ENCODE results near the gene VAV3. TPM values are rescaled to one million over a fixed set of nuclear protein-coding genes. Genes with fewer than 3 reads are reported as not detected.

Gene VAV3
- polyA plus RNA-seq, 1 of the 3 experiments (the other 2 are of a cell fraction): not detected

- TF ChIP-seq POLR2AphosphoS5 (IDR thresholded peaks at IDR 0.05; ENCODE audit: low read depth, low read length): no peak
- TF ChIP-seq NFIC (IDR thresholded peaks at IDR 0.05; ENCODE audit: borderline replicate concordance): no peak
These were observed 75.5 kb downstream of the VAV3 start (continued) for GRCh38 chr1:107889524-107889923.

GRCh38 chr1:107883562-107883961, 81.4 kb downstream of the VAV3 start:
- no peaks in the 10 kb centered on the region for H3K27me3 ChIP-seq (ENCODE audit: insufficient read depth)
- DNase-seq: no peak
- ChIA-PET POLR2A (no interaction called here), CTCF (interaction anchor here (0.7 to 1.9 kb wide), 3 partner anchors 9 to 242 kb away, joined by 3 to 5 read pairs (median 3); no protein-coding TSS in a partner anchor)
- no peak overlapping the region for H3K4me2 ChIP-seq
- H3K79me2 ChIP-seq (ENCODE audit: insufficient read depth): no peaks in the 10 kb centered on the region
- no peaks in the 10 kb centered on the region; a peak in 1 of 4 replicates for H3K4me1 ChIP-seq (ENCODE audit: control insufficient read depth in 1 of 2, insufficient read depth in 2 of 2, low read depth in 1 of 2, low read length in 1 of 2)
- H3F3A ChIP-seq (replicated peaks; ENCODE audit: insufficient read depth): no peaks in the 10 kb centered on the region
- H3K4me3 ChIP-seq (ENCODE audit: low read depth in 2 of 2, low read length in 1 of 2): no peak overlapping the region
- no peaks in the 10 kb centered on the region for H3K36me3 ChIP-seq (replicated peaks in 1 of 2; ENCODE audit: control insufficient read depth in 1 of 2, insufficient read depth in 2 of 2, low read length in 1 of 2)
- H2AFZ ChIP-seq (ENCODE audit: low read depth): no peak overlapping the region
- H3K9me3 ChIP-seq: no peaks in the 10 kb centered on the region
- H4K20me1 ChIP-seq (ENCODE audit: insufficient read depth): no peaks in the 10 kb centered on the region
- H3K9me2 ChIP-seq: no peaks in the 10 kb centered on the region
- H3K27ac ChIP-seq (ENCODE audit: low read depth in 2 of 2, low read length in 1 of 2): no peak overlapping the region
- H3K9ac ChIP-seq: no peak overlapping the region
- TF ChIP-seq SMC3 (IDR thresholded peaks at IDR 0.05; ENCODE audit: low read depth, low read length): no peak
- TF ChIP-seq FOXM1 (IDR thresholded peaks at IDR 0.05; ENCODE audit: low read depth): no peak
- no peak for TF ChIP-seq FOSL2 (IDR thresholded peaks at IDR 0.05; ENCODE audit: borderline replicate concordance, low read depth)
- TF ChIP-seq SIN3A (IDR thresholded peaks at IDR 0.05; ENCODE audit: borderline replicate concordance, low read depth, low read length): no peak
- TF ChIP-seq POLR2AphosphoS5 (IDR thresholded peaks at IDR 0.05; ENCODE audit: low read depth, low read length): no peak
- TF ChIP-seq FOXJ3 (CRISPR knock-in tag; IDR thresholded peaks at IDR 0.05): no peak
- no peak for TF ChIP-seq YY1 (IDR thresholded peaks at IDR 0.05; ENCODE audit: low read depth)
- no peak for TF ChIP-seq RAD21 (IDR thresholded peaks at IDR 0.05; ENCODE audit: low read length)
- no peak for TF ChIP-seq NRF1 (IDR thresholded peaks at IDR 0.05; ENCODE audit: low read depth, low read length)
- no peak for TF ChIP-seq GATA2 (CRISPR knock-in tag; IDR thresholded peaks at IDR 0.05)
- TF ChIP-seq, protein P1, sequence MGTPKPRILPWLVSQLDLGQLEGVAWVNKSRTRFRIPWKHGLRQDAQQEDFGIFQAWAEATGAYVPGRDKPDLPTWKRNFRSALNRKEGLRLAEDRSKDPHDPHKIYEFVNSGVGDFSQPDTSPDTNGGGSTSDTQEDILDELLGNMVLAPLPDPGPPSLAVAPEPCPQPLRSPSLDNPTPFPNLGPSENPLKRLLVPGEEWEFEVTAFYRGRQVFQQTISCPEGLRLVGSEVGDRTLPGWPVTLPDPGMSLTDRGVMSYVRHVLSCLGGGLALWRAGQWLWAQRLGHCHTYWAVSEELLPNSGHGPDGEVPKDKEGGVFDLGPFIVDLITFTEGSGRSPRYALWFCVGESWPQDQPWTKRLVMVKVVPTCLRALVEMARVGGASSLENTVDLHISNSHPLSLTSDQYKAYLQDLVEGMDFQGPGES (IDR thresholded peaks at IDR 0.05; ENCODE audit: low read depth, low read length): no peak
- TF ChIP-seq MEF2A (IDR thresholded peaks at IDR 0.05; ENCODE audit: borderline replicate concordance, low read depth): no peak
- TF ChIP-seq JUND (IDR thresholded peaks at IDR 0.05): no peak
- no peak for TF ChIP-seq NFIC (IDR thresholded peaks at IDR 0.05; ENCODE audit: borderline replicate concordance)
- no peak for TF ChIP-seq EZH2phosphoT487 (IDR thresholded peaks at IDR 0.05; ENCODE audit: borderline replicate concordance, low read depth)
- no peak for TF ChIP-seq RCOR1 (IDR thresholded peaks at IDR 0.05; ENCODE audit: low read length)
- no peak for TF ChIP-seq MXI1 (IDR thresholded peaks at IDR 0.05; ENCODE audit: low read depth, low read length)
- TF ChIP-seq EP300 (IDR thresholded peaks at IDR 0.05; ENCODE audit: borderline replicate concordance in 1 of 2, low read depth in 1 of 2, low read length in 1 of 2): no peak
